HepG2 (cell line): Measurements from ENCODE around the gene TSGA10. TPM values are rescaled to one million over a fixed set of nuclear protein-coding genes. Genes with fewer than 3 reads are reported as not detected.

ENCODE experiments used
- ATF7 ChIP-seq, 2 experiments: fragments of 450-650 bp in 1 of 2; sonication (generic) in 1 of 2; formaldehyde crosslinking in 1 of 2; IDR thresholded peaks; 2 replicates each; pipeline versions ENCODE4 v1.4.0 to v1.6.1; 2016 to 2020; ENCODE audit warnings: antibody characterized with exemption in 1 of 2, mild to moderate bottlenecking in 1 of 2, missing genetic modification reagents in 1 of 2
- CBFB ChIP-seq: sonication (generic); formaldehyde crosslinking; IDR thresholded peaks from 2 replicates; pipeline ENCODE4 v1.4.0; 2020; ENCODE audit warnings: missing genetic modification reagents
- GMEB1 ChIP-seq: sonication (generic); formaldehyde crosslinking; IDR thresholded peaks from 2 replicates; pipeline ENCODE4 v1.5.1; 2020; ENCODE audit warnings: missing genetic modification reagents, mild to moderate bottlenecking, borderline replicate concordance
- IKZF4 ChIP-seq: sonication (generic); formaldehyde crosslinking; IDR thresholded peaks from 2 replicates; pipeline ENCODE4 v1.5.1; 2020; ENCODE audit warnings: borderline replicate concordance, mild to moderate bottlenecking, low read depth, missing genetic modification reagents; ENCODE audit errors: not compliant biosample characterization
- KLF11 ChIP-seq: IDR thresholded peaks from 2 replicates; pipeline ENCODE4 v1.6.1; 2016; ENCODE audit warnings: missing compliant biosample characterization
- NR2F2 ChIP-seq: IDR thresholded peaks from 2 replicates; pipeline ENCODE4 v1.6.1; 2012; ENCODE audit warnings: low read depth, inconsistent platforms, borderline replicate concordance
- NR2F6 ChIP-seq, 2 experiments: IDR thresholded peaks; 2 replicates each; pipeline ENCODE4 v1.6.1; 2016; ENCODE audit warnings: antibody characterized with exemption in 1 of 2, mild to moderate bottlenecking in 1 of 2
- RAD51 ChIP-seq: fragments of 450-650 bp; IDR thresholded peaks from 2 replicates; pipeline ENCODE4 v1.6.1; 2016; ENCODE audit warnings: borderline replicate concordance
- SUZ12 ChIP-seq: fragments of 150-350 bp; IDR thresholded peaks from 2 replicates; pipeline ENCODE4 v1.6.1; 2014; ENCODE audit warnings: low read depth, low read length
- ZBTB34 ChIP-seq: sonication (generic); formaldehyde crosslinking; IDR thresholded peaks from 2 replicates; pipeline ENCODE4 v1.8.0; 2022; ENCODE audit warnings: mild to moderate bottlenecking, missing genetic modification reagents
- ZFY ChIP-seq: sonication (generic); formaldehyde crosslinking; IDR thresholded peaks from 2 replicates; pipeline ENCODE4 v1.4.0; 2020; ENCODE audit warnings: missing genetic modification reagents
- ZNF207 ChIP-seq: fragments of 450-650 bp; IDR thresholded peaks from 2 replicates; pipeline ENCODE4 v1.6.1; 2016; ENCODE audit warnings: antibody characterized with exemption, borderline replicate concordance
- ZNF282 ChIP-seq: fragments of 450-650 bp; IDR thresholded peaks from 2 replicates; pipeline ENCODE4 v1.6.1; 2018; ENCODE audit not compliant: partially characterized antibody
- ZNF3 ChIP-seq: IDR thresholded peaks from 2 replicates; pipeline ENCODE4 v1.7.0; 2017; ENCODE audit warnings: inconsistent platforms
- ZNF383 ChIP-seq: sonication (generic); formaldehyde crosslinking; IDR thresholded peaks from 2 replicates; pipeline ENCODE4 v1.4.0; 2020; ENCODE audit warnings: missing genetic modification reagents, mild to moderate bottlenecking, borderline replicate concordance
- ZNF674 ChIP-seq: sonication (generic); formaldehyde crosslinking; IDR thresholded peaks from 2 replicates; pipeline ENCODE4 v1.5.0; 2020; ENCODE audit warnings: low read depth, mild to moderate bottlenecking, missing genetic modification reagents
- ZNF879 ChIP-seq: sonication (generic); formaldehyde crosslinking; IDR thresholded peaks from 2 replicates; pipeline ENCODE4 v1.8.1; 2023; ENCODE audit warnings: missing genetic modification reagents
- polyA plus RNA-seq, 8 experiments: library from polyadenylated mRNA; depleted of rRNA in 3 of 8; stranded (reverse) in 7 of 8; unstranded in 1 of 8; fragments of >200 nt; fragmentation: Illumina TruSeq in 4 of 8; extraction: Trizol in 4 of 8; gene quantifications; 2 replicates each; pipeline versions ENCODE4 v1.2.1 to v1.2.3, GENCODE V29; 2011 to 2016; ENCODE audit warnings: low read depth in 4 of 8, missing spikeins in 1 of 8, mixed read lengths in 1 of 8; ENCODE audit not compliant: insufficient read depth in 1 of 8
- total RNA-seq, 5 experiments: library from RNA; depleted of rRNA; stranded (reverse); fragments of >200 nt; fragmentation: Illumina TruSeq; extraction: Trizol; gene quantifications; 2 replicates each; pipeline ENCODE4 v1.2.3, GENCODE V29; 2016; ENCODE audit warnings: low read depth in 1 of 5
- TF ChIP-seq, protein P1 (sequence below): sonication (generic); formaldehyde crosslinking; IDR thresholded peaks from 2 replicates; pipeline ENCODE4 v1.4.0; 2020; ENCODE audit warnings: missing genetic modification reagents
- TF ChIP-seq, protein P2 (sequence below): sonication (generic); formaldehyde crosslinking; IDR thresholded peaks from 2 replicates; pipeline ENCODE4 v1.4.0; 2020; ENCODE audit warnings: mild to moderate bottlenecking, missing genetic modification reagents
- TF ChIP-seq, protein P3 (sequence below): IDR thresholded peaks from 2 replicates; pipeline ENCODE4 v1.6.1; 2016; ENCODE audit warnings: low read depth

Gene TSGA10
- total and polyA plus RNA-seq, 2 of the 13 experiments (the other 11 are each of a cell fraction or from before 2014, with no cell fraction given): 4.7 to 13.1 TPM

DNA sequence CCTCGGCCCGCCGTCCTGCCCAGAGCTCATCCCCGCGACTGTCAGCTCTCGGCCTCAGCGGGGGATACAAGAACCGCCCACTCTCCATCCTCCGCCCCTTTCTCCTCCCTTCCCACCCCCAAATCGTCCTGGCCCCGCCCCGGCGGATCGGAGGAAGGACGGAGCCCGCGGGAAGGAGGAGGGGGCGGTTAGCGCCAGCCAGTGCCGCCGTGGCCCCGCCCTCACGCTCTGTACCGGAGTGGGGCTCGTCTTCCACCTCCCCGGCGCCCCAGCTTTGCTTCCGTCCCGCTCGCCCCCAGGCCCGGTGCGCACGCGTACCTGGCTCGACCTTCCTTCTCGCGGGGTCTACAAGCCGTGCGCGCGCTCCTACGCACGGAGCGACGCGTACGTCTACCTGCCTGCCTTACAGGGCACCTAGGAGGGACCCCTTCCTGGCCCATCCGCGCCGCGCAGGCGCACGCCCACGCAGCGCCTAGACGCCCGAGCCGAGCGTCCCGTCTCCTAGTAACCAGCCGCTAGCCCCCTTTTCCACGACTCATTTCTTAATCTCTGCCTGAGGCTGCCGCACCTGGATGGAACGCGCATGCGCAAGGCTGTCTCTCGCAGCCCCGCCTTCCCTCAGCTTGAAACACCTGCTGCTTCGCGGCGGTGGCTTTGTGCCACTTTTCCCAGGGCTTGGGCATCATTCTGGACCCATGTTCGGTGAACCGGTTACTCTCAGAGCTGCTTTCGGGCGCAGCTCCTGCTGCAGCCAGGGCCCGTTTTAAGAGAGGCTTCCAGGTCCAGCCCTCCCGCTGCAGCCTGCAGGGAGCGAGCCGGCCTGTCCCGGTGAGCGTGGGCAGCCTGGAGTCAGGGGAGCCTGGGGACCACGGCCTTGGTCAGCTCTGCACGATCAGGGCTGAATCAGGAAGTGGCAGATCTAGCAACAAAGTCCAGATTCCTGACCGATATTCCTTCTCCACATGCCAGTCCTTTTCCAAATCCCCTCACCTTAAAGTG is 13.3 kb downstream of the TSGA10 start, which contains the start of gene C2orf15 (continued):
- TF ChIP-seq, protein P1, sequence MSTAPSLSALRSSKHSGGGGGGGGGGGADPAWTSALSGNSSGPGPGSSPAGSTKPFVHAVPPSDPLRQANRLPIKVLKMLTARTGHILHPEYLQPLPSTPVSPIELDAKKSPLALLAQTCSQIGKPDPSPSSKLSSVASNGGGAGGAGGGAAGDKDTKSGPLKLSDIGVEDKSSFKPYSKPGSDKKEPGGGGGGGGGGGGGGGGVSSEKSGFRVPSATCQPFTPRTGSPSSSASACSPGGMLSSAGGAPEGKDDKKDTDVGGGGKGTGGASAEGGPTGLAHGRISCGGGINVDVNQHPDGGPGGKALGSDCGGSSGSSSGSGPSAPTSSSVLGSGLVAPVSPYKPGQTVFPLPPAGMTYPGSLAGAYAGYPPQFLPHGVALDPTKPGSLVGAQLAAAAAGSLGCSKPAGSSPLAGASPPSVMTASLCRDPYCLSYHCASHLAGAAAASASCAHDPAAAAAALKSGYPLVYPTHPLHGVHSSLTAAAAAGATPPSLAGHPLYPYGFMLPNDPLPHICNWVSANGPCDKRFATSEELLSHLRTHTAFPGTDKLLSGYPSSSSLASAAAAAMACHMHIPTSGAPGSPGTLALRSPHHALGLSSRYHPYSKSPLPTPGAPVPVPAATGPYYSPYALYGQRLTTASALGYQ (CRISPR knock-in tag): 0 out of 2 replicates have a peak, but pooled peaks have one; percentile 42
- TF ChIP-seq ZBTB34 (CRISPR knock-in tag): no peak; the same call in 1 of the 2 replicates
- no peak for TF ChIP-seq ATF7 (IDR thresholded peaks at IDR 0.05)
- TF ChIP-seq ATF7 (CRISPR knock-in tag; IDR thresholded peaks at IDR 0.05): peak; percentile 47
- TF ChIP-seq, protein P2, sequence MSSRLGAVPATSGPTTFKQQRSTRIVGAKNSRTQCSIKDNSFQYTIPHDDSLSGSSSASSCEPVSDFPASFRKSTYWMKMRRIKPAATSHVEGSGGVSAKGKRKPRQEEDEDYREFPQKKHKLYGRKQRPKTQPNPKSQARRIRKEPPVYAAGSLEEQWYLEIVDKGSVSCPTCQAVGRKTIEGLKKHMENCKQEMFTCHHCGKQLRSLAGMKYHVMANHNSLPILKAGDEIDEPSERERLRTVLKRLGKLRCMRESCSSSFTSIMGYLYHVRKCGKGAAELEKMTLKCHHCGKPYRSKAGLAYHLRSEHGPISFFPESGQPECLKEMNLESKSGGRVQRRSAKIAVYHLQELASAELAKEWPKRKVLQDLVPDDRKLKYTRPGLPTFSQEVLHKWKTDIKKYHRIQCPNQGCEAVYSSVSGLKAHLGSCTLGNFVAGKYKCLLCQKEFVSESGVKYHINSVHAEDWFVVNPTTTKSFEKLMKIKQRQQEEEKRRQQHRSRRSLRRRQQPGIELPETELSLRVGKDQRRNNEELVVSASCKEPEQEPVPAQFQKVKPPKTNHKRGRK (CRISPR knock-in tag): no peak
- TF ChIP-seq IKZF4: peak; percentile 27
- no peak for TF ChIP-seq ZNF879 (CRISPR knock-in tag)
- no peak for TF ChIP-seq ZNF207
- no peak for TF ChIP-seq ZNF3 (CRISPR knock-in tag)
- no peak for TF ChIP-seq RAD51
- TF ChIP-seq ZNF383 (CRISPR knock-in tag): no peak; the same call in 1 of the 2 replicates
- peak; percentile 16; the same call in 1 of the 2 replicates for TF ChIP-seq CBFB
- TF ChIP-seq GMEB1: peak; percentile 99
- TF ChIP-seq NR2F6 (IDR thresholded peaks at IDR 0.05): no peak
- TF ChIP-seq NR2F6 (CRISPR knock-in tag; IDR thresholded peaks at IDR 0.05): peak; percentile 24; the same call in 1 of the 2 replicates
- peak; percentile 69 for TF ChIP-seq ZFY (CRISPR knock-in tag)
- TF ChIP-seq SUZ12: no peak
- TF ChIP-seq, protein P3, sequence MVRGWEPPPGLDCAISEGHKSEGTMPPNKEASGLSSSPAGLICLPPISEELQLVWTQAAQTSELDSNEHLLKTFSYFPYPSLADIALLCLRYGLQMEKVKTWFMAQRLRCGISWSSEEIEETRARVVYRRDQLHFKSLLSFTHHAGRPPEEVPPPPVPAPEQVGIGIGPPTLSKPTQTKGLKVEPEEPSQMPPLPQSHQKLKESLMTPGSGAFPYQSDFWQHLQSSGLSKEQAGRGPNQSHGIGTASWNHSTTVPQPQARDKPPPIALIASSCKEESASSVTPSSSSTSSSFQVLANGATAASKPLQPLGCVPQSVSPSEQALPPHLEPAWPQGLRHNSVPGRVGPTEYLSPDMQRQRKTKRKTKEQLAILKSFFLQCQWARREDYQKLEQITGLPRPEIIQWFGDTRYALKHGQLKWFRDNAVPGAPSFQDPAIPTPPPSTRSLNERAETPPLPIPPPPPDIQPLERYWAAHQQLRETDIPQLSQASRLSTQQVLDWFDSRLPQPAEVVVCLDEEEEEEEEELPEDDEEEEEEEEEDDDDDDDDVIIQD (CRISPR knock-in tag): peak; percentile 95; the same call in 1 of the 2 replicates
- TF ChIP-seq KLF11 (CRISPR knock-in tag): peak; percentile 83; the same call in 1 of the 2 replicates
- no peak; the same call in 1 of the 2 replicates for TF ChIP-seq ZNF674 (CRISPR knock-in tag)
- TF ChIP-seq ZNF282: no peak
- peak; percentile 13; the same call in 1 of the 2 replicates for TF ChIP-seq NR2F2
